Fibroblast of lung (primary cell): ENCODE measurements around the gene ENTHD1. TPM values are rescaled to one million over a fixed set of nuclear protein-coding genes. Genes with fewer than 3 reads are reported as not detected.
A peak's percentile ranks its signal among the peaks of the same experiment; 100 is the strongest.

Experiments used
- DNase-seq, 2 donors: peaks; one replicate each; pipeline versions ENCODE4 v3.0.0 to v3.0.0-alpha.2; 2010; ENCODE audit warnings: low read depth in 2 of 2
- H2AFZ ChIP-seq: 2 replicates; pipeline ENCODE4 v1.5.1; 2012; ENCODE audit warnings: low read length, control low read depth, inconsistent platforms
- H3K27ac ChIP-seq: 2 replicates; pipeline ENCODE4 v1.5.1; 2011; ENCODE audit warnings: low read length, control low read depth; ENCODE audit not compliant: insufficient read depth
- H3K27me3 ChIP-seq: 2 replicates; pipeline ENCODE4 v1.5.1; 2011; ENCODE audit warnings: mild to moderate bottlenecking, low read length; ENCODE audit not compliant: control insufficient read depth, insufficient read depth
- H3K36me3 ChIP-seq: 2 replicates; pipeline ENCODE4 v1.5.1; 2011; ENCODE audit warnings: low read length; ENCODE audit not compliant: control insufficient read depth, insufficient read depth
- H3K4me1 ChIP-seq: 2 replicates; pipeline ENCODE4 v1.5.1; 2011; ENCODE audit warnings: low read length; ENCODE audit not compliant: control insufficient read depth, insufficient read depth; ENCODE audit errors: extremely low read depth
- H3K4me2 ChIP-seq: 2 replicates; pipeline ENCODE4 v1.5.1; 2011; ENCODE audit warnings: low read length, control low read depth; ENCODE audit not compliant: insufficient read depth; ENCODE audit errors: extremely low read depth
- H3K4me3 ChIP-seq, 4 experiments: fragments of 200-600 bp in 1 of 4; sonication (generic) in 1 of 4; replicated peaks in 1 of 4; 2 replicates each; pipeline ENCODE4 v1.5.1; 2011 to 2016; ENCODE audit warnings: low read length in 4 of 4, low read depth in 3 of 4, mild to moderate bottlenecking in 3 of 4, control low read depth in 2 of 4, inconsistent platforms in 1 of 4, mixed read lengths in 1 of 4; ENCODE audit not compliant: insufficient read depth in 1 of 4; ENCODE audit errors: control extremely low read depth in 1 of 4
- H3K79me2 ChIP-seq: 2 replicates; pipeline ENCODE4 v1.5.1; 2012; ENCODE audit warnings: mild to moderate bottlenecking, low read length, inconsistent platforms; ENCODE audit not compliant: control insufficient read depth, insufficient read depth
- H3K9ac ChIP-seq: 2 replicates; pipeline ENCODE4 v1.5.1; 2011; ENCODE audit warnings: mild to moderate bottlenecking, low read length, control low read depth; ENCODE audit not compliant: insufficient read depth
- H3K9me3 ChIP-seq: 2 replicates; pipeline ENCODE4 v1.5.1; 2012; ENCODE audit warnings: low read depth, low read length; ENCODE audit not compliant: control insufficient read depth, insufficient read depth
- H4K20me1 ChIP-seq: 2 replicates; pipeline ENCODE4 v1.5.1; 2011; ENCODE audit warnings: low read length; ENCODE audit not compliant: control insufficient read depth, insufficient read depth; ENCODE audit errors: extremely low read depth
- CTCF ChIP-seq, 2 donors: IDR thresholded peaks in 1 of 2; conservative IDR thresholded peaks in 1 of 2; 1 replicate in 1 of 2; 2 replicates in 1 of 2; pipeline ENCODE4 v1.5.1; 2011 to 2012; ENCODE audit warnings: low read length in 2 of 2, control low read depth in 1 of 2, inconsistent platforms in 1 of 2, low read depth in 1 of 2, mild to moderate bottlenecking in 1 of 2
- EZH2 ChIP-seq: IDR thresholded peaks from 2 replicates; pipeline ENCODE4 v1.5.1; 2012; ENCODE audit warnings: low read length, control low read depth, mild to moderate bottlenecking; ENCODE audit errors: missing control alignments
- polyA plus RNA-seq, 2 donors: library from polyadenylated mRNA; depleted of rRNA in 1 of 2; stranded (reverse) in 1 of 2; unstranded in 1 of 2; fragments of >200 nt; gene quantifications; 2 replicates each; pipeline ENCODE4 v1.2.1, GENCODE V29; 2011 to 2012; ENCODE audit warnings: missing spikeins in 1 of 2
- total RNA-seq: library from RNA; depleted of rRNA; stranded (reverse); fragments of >200 nt; gene quantifications from 2 replicates; pipeline ENCODE4 v1.2.1, GENCODE V29; 2014

ENTHD1 gene
- total and polyA plus RNA-seq, 2 donors (not counting 1 experiment from before 2014, with no cell fraction given): not detected

GRCh38 chr22:39941601-39942000 is 48.0 kb upstream of the ENTHD1 start:
- no peak for DNase-seq
- Histone ChIP-seq H3K36me3 (no peaks in the 10 kb centered on the region), H3K9ac (no peak overlapping the region), H3K4me3 (no peak overlapping the region), H3K27me3 (no peaks in the 10 kb centered on the region), H2AFZ (no peak overlapping the region), H3K4me1 (no peaks in the 10 kb centered on the region), H3K4me2 (no peak overlapping the region), H3K9me3 (no peaks in the 10 kb centered on the region), H3K79me2 (no peaks in the 10 kb centered on the region), H3K27ac (no peak overlapping the region), H4K20me1 (peaks cover 1% of the 10 kb centered on the region)
- TF ChIP-seq CTCF (conservative IDR thresholded peaks at IDR 0.05 in 1 of 2, IDR thresholded peaks at IDR 0.05 in 1 of 2; ENCODE audit: low read depth in 1 of 2, low read length in 2 of 2) (no peak), EZH2 (no peak)

GRCh38 chr22:39940757-39941305 is 47.3 kb upstream of the ENTHD1 start:
- Histone ChIP-seq H3K27ac (no peak overlapping the region), H3K27me3 (no peaks in the 10 kb centered on the region), H3K4me2 (no peak overlapping the region), H3K4me1 (no peaks in the 10 kb centered on the region), H4K20me1 (peaks cover 1% of the 10 kb centered on the region), H2AFZ (no peak overlapping the region), H3K4me3 (no peak overlapping the region), H3K36me3 (no peaks in the 10 kb centered on the region), H3K9me3 (no peaks in the 10 kb centered on the region), H3K9ac (no peak overlapping the region), H3K79me2 (no peaks in the 10 kb centered on the region)
- no peak for TF ChIP-seq EZH2
- TF ChIP-seq CTCF (conservative IDR thresholded peaks at IDR 0.05 in 1 of 2, IDR thresholded peaks at IDR 0.05 in 1 of 2; ENCODE audit: low read depth in 1 of 2, low read length in 2 of 2): no peak
- DNase-seq: peak in 1 of 2 donors; percentile 12

GRCh38 chr22:39939830-39940229 is 46.3 kb upstream of the ENTHD1 start:
- H3K4me2 ChIP-seq: no peak overlapping the region
- H4K20me1 ChIP-seq: peaks cover 1% of the 10 kb centered on the region
- peaks cover 6% of the 10 kb centered on the region for H3K27me3 ChIP-seq
- H3K36me3 ChIP-seq: no peaks in the 10 kb centered on the region
- no peak overlapping the region for H3K27ac ChIP-seq
- H3K9me3 ChIP-seq: no peaks in the 10 kb centered on the region
- H3K9ac ChIP-seq: no peak overlapping the region
- no peak overlapping the region for H2AFZ ChIP-seq
- TF ChIP-seq CTCF (conservative IDR thresholded peaks at IDR 0.05 in 1 of 2, IDR thresholded peaks at IDR 0.05 in 1 of 2; ENCODE audit: low read depth in 1 of 2, low read length in 2 of 2) (no peak), EZH2 (no peak)
- H3K4me1 ChIP-seq: no peaks in the 10 kb centered on the region
- H3K79me2 ChIP-seq: no peaks in the 10 kb centered on the region
- H3K4me3 ChIP-seq: no peak overlapping the region
- no peak for DNase-seq
